Liver (tissue), 9 donors: ENCODE results near the gene MAP1LC3B2. TPM values are rescaled to one million over a fixed set of nuclear protein-coding genes. Genes with fewer than 3 reads are reported as not detected.

Experiments
- DNase-seq: peaks from one replicate; pipeline ENCODE4 v3.0.0-alpha.2; 2017; ENCODE audit warnings: low spot score
- H3K27ac ChIP-seq, 2 donors: one replicate each; pipeline ENCODE4 v1.7.0; 2013; ENCODE audit warnings: inconsistent platforms in 2 of 2, low read length in 2 of 2, control low read depth in 1 of 2, low read depth in 1 of 2, mild to moderate bottlenecking in 1 of 2
- H3K27me3 ChIP-seq, 4 donors: one replicate each; pipeline versions ENCODE4 v1.6.1 to v1.7.0; 2013; ENCODE audit warnings: low read length in 3 of 4, inconsistent platforms in 1 of 4, mild to moderate bottlenecking in 1 of 4, moderate library complexity in 1 of 4; ENCODE audit not compliant: control insufficient read depth in 4 of 4, insufficient read depth in 4 of 4
- H3K36me3 ChIP-seq, 4 donors: one replicate each; pipeline versions ENCODE4 v1.6.1 to v1.7.0; 2013; ENCODE audit warnings: low read length in 3 of 4, mild to moderate bottlenecking in 3 of 4, low read depth in 1 of 4, moderate library complexity in 1 of 4; ENCODE audit not compliant: control insufficient read depth in 4 of 4, insufficient read depth in 3 of 4
- H3K4me1 ChIP-seq, 4 donors: one replicate each; pipeline versions ENCODE4 v1.6.1 to v1.7.0; 2013; ENCODE audit warnings: low read length in 3 of 4, mild to moderate bottlenecking in 3 of 4, moderate library complexity in 1 of 4; ENCODE audit not compliant: control insufficient read depth in 4 of 4, insufficient read depth in 4 of 4
- H3K4me3 ChIP-seq, 3 donors: one replicate each; pipeline versions ENCODE4 v1.6.1 to v1.7.0; 2013; ENCODE audit warnings: low read length in 3 of 3, control low read depth in 1 of 3, low read depth in 1 of 3, mild to moderate bottlenecking in 1 of 3
- H3K9ac ChIP-seq, 2 donors: one replicate each; pipeline ENCODE4 v1.7.0; 2013; ENCODE audit warnings: low read length in 2 of 2, mild to moderate bottlenecking in 2 of 2, moderate library complexity in 2 of 2, control low read depth in 1 of 2, low read depth in 1 of 2
- H3K9me3 ChIP-seq, 4 donors: one replicate each; pipeline versions ENCODE4 v1.6.1 to v1.7.0; 2013; ENCODE audit warnings: low read length in 3 of 4; ENCODE audit not compliant: control insufficient read depth in 4 of 4
- ATF3 ChIP-seq: IDR thresholded peaks from 2 replicates; pipeline ENCODE4 v1.6.1; 2016; ENCODE audit warnings: antibody characterized with exemption
- EGR1 ChIP-seq, 2 donors: IDR thresholded peaks; 2 replicates each; pipeline ENCODE4 v1.6.1; 2016 to 2018; ENCODE audit warnings: antibody characterized with exemption in 2 of 2, low read depth in 2 of 2
- FOXA1 ChIP-seq: IDR thresholded peaks from 2 replicates; pipeline ENCODE4 v1.6.1; 2016; ENCODE audit warnings: antibody characterized with exemption
- FOXA2 ChIP-seq: IDR thresholded peaks from 2 replicates; pipeline ENCODE4 v1.6.1; 2016; ENCODE audit warnings: antibody characterized with exemption
- HNF4A ChIP-seq, 2 donors: conservative IDR thresholded peaks; 2 replicates each; pipeline ENCODE4 v1.6.1; 2016; ENCODE audit warnings: antibody characterized with exemption in 2 of 2, mild to moderate bottlenecking in 2 of 2
- HNF4G ChIP-seq: IDR thresholded peaks from 2 replicates; pipeline ENCODE4 v1.6.1; 2016; ENCODE audit warnings: antibody characterized with exemption
- JUND ChIP-seq, 2 donors: IDR thresholded peaks; 2 replicates each; pipeline ENCODE4 v1.6.1; 2016; ENCODE audit warnings: antibody characterized with exemption in 2 of 2
- NR2F2 ChIP-seq: IDR thresholded peaks from 2 replicates; pipeline ENCODE4 v1.6.1; 2016; ENCODE audit warnings: antibody characterized with exemption
- RAD21 ChIP-seq, 2 donors: IDR thresholded peaks; 2 replicates each; pipeline ENCODE4 v1.6.1; 2016; ENCODE audit warnings: antibody characterized with exemption in 2 of 2, mild to moderate bottlenecking in 2 of 2
- SP1 ChIP-seq: IDR thresholded peaks from 2 replicates; pipeline ENCODE4 v1.6.1; 2018; ENCODE audit warnings: antibody characterized with exemption, mild to moderate bottlenecking
- TAF1 ChIP-seq: conservative IDR thresholded peaks from 2 replicates; pipeline ENCODE4 v1.6.1; 2016; ENCODE audit warnings: antibody characterized with exemption, mild to moderate bottlenecking
- YY1 ChIP-seq: IDR thresholded peaks from 2 replicates; pipeline ENCODE4 v1.6.1; 2016; ENCODE audit warnings: antibody characterized with exemption, mild to moderate bottlenecking
- ZBTB33 ChIP-seq: IDR thresholded peaks from 2 replicates; pipeline ENCODE4 v1.6.1; 2016; ENCODE audit warnings: antibody characterized with exemption
- WGBS: extraction: QIAGEN DNeasy Blood & Tissue Kit; methylation state at CpG from one replicate; pipeline ENCODE4 v1.1.7; 2013; 5-methylcytosine and 5-hydroxymethylcytosine counted together
- polyA plus RNA-seq, 2 donors: library from polyadenylated mRNA; stranded (reverse) in 1 of 2; unstranded in 1 of 2; fragments of 200-250 nt in 1 of 2; fragments of >200 nt in 1 of 2; fragmentation: Nextera tagmentation in 1 of 2; extraction: Ambion mirVana in 1 of 2; gene quantifications; one replicate each; pipeline versions ENCODE4 v1.2.1 to v1.2.3, GENCODE V29; 2013 to 2015
- total RNA-seq, 2 donors: library from RNA; depleted of rRNA; stranded (reverse); fragments of >200 nt; gene quantifications; one replicate each; pipeline ENCODE4 v1.2.3, GENCODE V29; 2014
- TF ChIP-seq, protein P1 (sequence below): IDR thresholded peaks from 2 replicates; pipeline ENCODE4 v1.6.1; 2016; ENCODE audit warnings: antibody characterized with exemption
- TF ChIP-seq, protein P2 (sequence below): IDR thresholded peaks from 2 replicates; pipeline ENCODE4 v1.6.1; 2016; ENCODE audit warnings: antibody characterized with exemption, mild to moderate bottlenecking
- TF ChIP-seq, protein P3 (sequence below): fragments of 150-350 bp; IDR thresholded peaks from 2 replicates; pipeline ENCODE4 v1.5.1; 2017; ENCODE audit warnings: improper control_type of control experiment, low read depth, low read length; ENCODE audit not compliant: missing input control
- donor health status: healthy.
- donor health status: healthy.
- donor health status: healthy.
- donor health status: healthy.
- donor health status: healthy.

Gene MAP1LC3B2
- total and polyA plus RNA-seq, 4 donors = 1.3 to 7.7 TPM; not detected in 2

DNA sequence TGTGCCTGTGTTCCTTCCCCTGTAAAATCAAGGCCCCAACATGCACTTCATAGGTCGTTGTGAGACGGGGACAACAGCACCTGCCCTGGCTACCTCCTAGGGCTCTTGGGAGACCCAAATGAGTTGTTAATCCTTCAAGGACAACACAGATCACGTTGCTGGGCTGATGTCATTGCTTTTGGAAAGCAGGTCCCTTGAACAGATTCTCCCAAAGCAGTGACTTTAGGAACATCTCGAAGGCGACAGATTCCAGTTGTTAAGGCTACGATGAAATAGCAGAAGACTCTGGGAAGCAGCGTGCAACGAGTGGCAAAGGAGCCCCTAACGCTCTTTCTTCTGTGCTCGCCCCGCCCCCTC is 26.2 kb upstream of the MAP1LC3B2 start:
- Histone ChIP-seq H3K36me3 (no peaks in the 10 kb centered on the region), H3K9ac (no peak overlapping the region), H3K4me3 (peak overlapping the region in 1 of 3 donors; percentile 68), H3K4me1 (peaks cover 5 to 20% (median 14%) of the 10 kb centered on the region in 4 donors), H3K9me3 (no peaks in the 10 kb centered on the region), H3K27ac (no peak overlapping the region), H3K27me3 (no peaks in the 10 kb centered on the region)
- WGBS = 7% methylated on average over 11 of the region's 11 CpGs
- DNase-seq = no peak
- no peak for TF ChIP-seq RAD21 (IDR thresholded peaks at IDR 0.05)
- TF ChIP-seq FOXA2 = no peak
- TF ChIP-seq SP1 = no peak
- TF ChIP-seq JUND (IDR thresholded peaks at IDR 0.05) = no peak
- TF ChIP-seq, protein P1, sequence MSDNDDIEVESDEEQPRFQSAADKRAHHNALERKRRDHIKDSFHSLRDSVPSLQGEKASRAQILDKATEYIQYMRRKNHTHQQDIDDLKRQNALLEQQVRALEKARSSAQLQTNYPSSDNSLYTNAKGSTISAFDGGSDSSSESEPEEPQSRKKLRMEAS = no peak
- TF ChIP-seq HNF4A (conservative IDR thresholded peaks at IDR 0.05) = no peak
- no peak for TF ChIP-seq FOXA1
- TF ChIP-seq ZBTB33 = no peak
- TF ChIP-seq YY1 = no peak
- no peak for TF ChIP-seq ATF3
- TF ChIP-seq TAF1 = no peak
- no peak for TF ChIP-seq HNF4G
- no peak for TF ChIP-seq EGR1 (IDR thresholded peaks at IDR 0.05; ENCODE audit: low read depth in 2 of 2)
- TF ChIP-seq, protein P2, sequence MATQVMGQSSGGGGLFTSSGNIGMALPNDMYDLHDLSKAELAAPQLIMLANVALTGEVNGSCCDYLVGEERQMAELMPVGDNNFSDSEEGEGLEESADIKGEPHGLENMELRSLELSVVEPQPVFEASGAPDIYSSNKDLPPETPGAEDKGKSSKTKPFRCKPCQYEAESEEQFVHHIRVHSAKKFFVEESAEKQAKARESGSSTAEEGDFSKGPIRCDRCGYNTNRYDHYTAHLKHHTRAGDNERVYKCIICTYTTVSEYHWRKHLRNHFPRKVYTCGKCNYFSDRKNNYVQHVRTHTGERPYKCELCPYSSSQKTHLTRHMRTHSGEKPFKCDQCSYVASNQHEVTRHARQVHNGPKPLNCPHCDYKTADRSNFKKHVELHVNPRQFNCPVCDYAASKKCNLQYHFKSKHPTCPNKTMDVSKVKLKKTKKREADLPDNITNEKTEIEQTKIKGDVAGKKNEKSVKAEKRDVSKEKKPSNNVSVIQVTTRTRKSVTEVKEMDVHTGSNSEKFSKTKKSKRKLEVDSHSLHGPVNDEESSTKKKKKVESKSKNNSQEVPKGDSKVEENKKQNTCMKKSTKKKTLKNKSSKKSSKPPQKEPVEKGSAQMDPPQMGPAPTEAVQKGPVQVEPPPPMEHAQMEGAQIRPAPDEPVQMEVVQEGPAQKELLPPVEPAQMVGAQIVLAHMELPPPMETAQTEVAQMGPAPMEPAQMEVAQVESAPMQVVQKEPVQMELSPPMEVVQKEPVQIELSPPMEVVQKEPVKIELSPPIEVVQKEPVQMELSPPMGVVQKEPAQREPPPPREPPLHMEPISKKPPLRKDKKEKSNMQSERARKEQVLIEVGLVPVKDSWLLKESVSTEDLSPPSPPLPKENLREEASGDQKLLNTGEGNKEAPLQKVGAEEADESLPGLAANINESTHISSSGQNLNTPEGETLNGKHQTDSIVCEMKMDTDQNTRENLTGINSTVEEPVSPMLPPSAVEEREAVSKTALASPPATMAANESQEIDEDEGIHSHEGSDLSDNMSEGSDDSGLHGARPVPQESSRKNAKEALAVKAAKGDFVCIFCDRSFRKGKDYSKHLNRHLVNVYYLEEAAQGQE = no peak
- TF ChIP-seq, protein P3, sequence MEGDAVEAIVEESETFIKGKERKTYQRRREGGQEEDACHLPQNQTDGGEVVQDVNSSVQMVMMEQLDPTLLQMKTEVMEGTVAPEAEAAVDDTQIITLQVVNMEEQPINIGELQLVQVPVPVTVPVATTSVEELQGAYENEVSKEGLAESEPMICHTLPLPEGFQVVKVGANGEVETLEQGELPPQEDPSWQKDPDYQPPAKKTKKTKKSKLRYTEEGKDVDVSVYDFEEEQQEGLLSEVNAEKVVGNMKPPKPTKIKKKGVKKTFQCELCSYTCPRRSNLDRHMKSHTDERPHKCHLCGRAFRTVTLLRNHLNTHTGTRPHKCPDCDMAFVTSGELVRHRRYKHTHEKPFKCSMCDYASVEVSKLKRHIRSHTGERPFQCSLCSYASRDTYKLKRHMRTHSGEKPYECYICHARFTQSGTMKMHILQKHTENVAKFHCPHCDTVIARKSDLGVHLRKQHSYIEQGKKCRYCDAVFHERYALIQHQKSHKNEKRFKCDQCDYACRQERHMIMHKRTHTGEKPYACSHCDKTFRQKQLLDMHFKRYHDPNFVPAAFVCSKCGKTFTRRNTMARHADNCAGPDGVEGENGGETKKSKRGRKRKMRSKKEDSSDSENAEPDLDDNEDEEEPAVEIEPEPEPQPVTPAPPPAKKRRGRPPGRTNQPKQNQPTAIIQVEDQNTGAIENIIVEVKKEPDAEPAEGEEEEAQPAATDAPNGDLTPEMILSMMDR = no peak
- TF ChIP-seq NR2F2 = no peak
